K562 (cell line): ENCODE data around the gene IQCK. TPM values are rescaled to one million over a fixed set of nuclear protein-coding genes. Genes with fewer than 3 reads are reported as not detected.

Experiments used
- ATAC-seq: fragments of 200-7000 bp; cut with Tn5 transposase; 3 replicates; pipeline ENCODE4 v1.9.1; 2020; ENCODE audit warnings: moderate library complexity
- BruUV-seq: library from RNA; stranded (reverse); fragments of 400-500 nt; replicated peaks from 2 replicates; lab custom pipeline; 2021; lab: Mats Ljungman, UMichigan
- CTCF ChIA-PET: fragments of 300-600 bp; formaldehyde crosslinking; extraction: SDS; loops from one replicate; lab custom pipeline; 2021; ENCODE audit warnings: low intra/inter-chr PET ratio; lab: Yijun Ruan, JAX
- POLR2A ChIA-PET: fragments of 300-600, 350-650 bp; sonication (Branson Sonifier 250); formaldehyde crosslinking; extraction: SDS; loops from one replicate; lab custom pipeline; 2021; ENCODE audit warnings: antibody characterized with exemption, inconsistent platforms; lab: Yijun Ruan, JAX
- DNase-seq, 4 experiments: peaks; one replicate each; pipeline versions ENCODE4 v3.0.0 to v3.0.0-alpha.2; 2011 to 2018; ENCODE audit warnings: low spot score in 3 of 4, mixed read lengths in 3 of 4; ENCODE audit errors: extremely low read depth in 1 of 4
- FAIRE-seq: peaks from 2 replicates; lab custom pipeline; 2011; peaks lifted over from hg19 to GRCh38; lab: Jason Lieb, UNC
- H2AFZ ChIP-seq: 2 replicates; pipeline ENCODE4 v1.6.0; 2011; ENCODE audit warnings: low read depth, low read length, control low read depth, inconsistent platforms
- H3K27ac ChIP-seq: fragments of 200-600 bp; 3 replicates; pipeline ENCODE4 v1.8.0; 2011; ENCODE audit warnings: low read depth, mild to moderate bottlenecking, control low read depth, inconsistent platforms, low read length, moderate library complexity, mixed read lengths; ENCODE audit errors: extremely low read depth
- H3K27me3 ChIP-seq, 2 experiments: fragments of 300-600 bp in 1 of 2; 2 replicates in 1 of 2; 3 replicates in 1 of 2; pipeline versions ENCODE4 v1.6.0 to v1.8.0; 2011; ENCODE audit warnings: inconsistent platforms in 2 of 2, low read length in 2 of 2, mild to moderate bottlenecking in 1 of 2, mixed read lengths in 1 of 2, moderate library complexity in 1 of 2; ENCODE audit not compliant: control insufficient read depth in 2 of 2, insufficient read depth in 2 of 2
- H3K36me3 ChIP-seq: fragments of 300-600 bp; 3 replicates; pipeline ENCODE4 v1.8.0; 2011; ENCODE audit warnings: mild to moderate bottlenecking, low read length, inconsistent platforms; ENCODE audit not compliant: control insufficient read depth, insufficient read depth
- H3K4me1 ChIP-seq, 2 experiments: fragments of 200-600 bp in 1 of 2; replicated peaks in 1 of 2; 2 replicates in 1 of 2; 3 replicates in 1 of 2; pipeline versions ENCODE4 v1.5.1 to v1.8.0; 2011; ENCODE audit warnings: inconsistent platforms in 2 of 2, low read length in 2 of 2, mild to moderate bottlenecking in 1 of 2, mixed read lengths in 1 of 2, moderate library complexity in 1 of 2; ENCODE audit not compliant: control insufficient read depth in 2 of 2, insufficient read depth in 2 of 2
- H3K4me2 ChIP-seq: 2 replicates; pipeline ENCODE4 v1.6.1; 2011; ENCODE audit warnings: low read length, control low read depth, inconsistent platforms, mixed read lengths; ENCODE audit not compliant: insufficient read depth
- H3K4me3 ChIP-seq: fragments of 200-600 bp; sonication (generic), shearing (Covaris generic); 2 replicates; pipeline ENCODE4 v1.5.1; 2016; ENCODE audit warnings: control low read depth, inconsistent platforms
- H3K79me2 ChIP-seq: fragments of 200-600 bp; 3 replicates; pipeline ENCODE4 v1.8.0; 2011; ENCODE audit warnings: low read length, inconsistent platforms; ENCODE audit not compliant: control insufficient read depth, insufficient read depth
- H3K9ac ChIP-seq, 2 experiments: 2 replicates each; pipeline versions ENCODE4 v1.6.0 to v1.6.1; 2011; ENCODE audit warnings: low read depth in 2 of 2, low read length in 2 of 2, control low read depth in 1 of 2, inconsistent platforms in 1 of 2, mild to moderate bottlenecking in 1 of 2, mixed read lengths in 1 of 2; ENCODE audit not compliant: insufficient read depth in 1 of 2
- H3K9me1 ChIP-seq: one replicate; pipeline ENCODE4 v1.6.0; 2011; ENCODE audit warnings: inconsistent platforms, mild to moderate bottlenecking, low read length, moderate library complexity; ENCODE audit not compliant: control insufficient read depth, insufficient read depth
- H3K9me3 ChIP-seq: replicated peaks from 2 replicates; pipeline ENCODE4 v1.5.1; 2011; ENCODE audit warnings: low read depth, low read length, inconsistent platforms; ENCODE audit not compliant: control insufficient read depth, insufficient read depth
- H4K20me1 ChIP-seq: replicated peaks from 2 replicates; pipeline ENCODE4 v1.6.1; 2011; ENCODE audit warnings: low read length, inconsistent platforms, mixed read lengths; ENCODE audit not compliant: control insufficient read depth, insufficient read depth
- RFX1 ChIP-seq: fragments of 450-650 bp; IDR thresholded peaks from 2 replicates; pipeline ENCODE4 v1.6.1; 2016; ENCODE audit warnings: mild to moderate bottlenecking, moderate library complexity
- SPI1 ChIP-seq: IDR thresholded peaks from 2 replicates; pipeline ENCODE4 v1.6.1; 2011; ENCODE audit warnings: low read depth, low read length, control low read depth, borderline replicate concordance
- ZNF146 ChIP-seq: IDR thresholded peaks from one replicate; pipeline ENCODE4 v1.6.1; 2018; ENCODE audit warnings: missing compliant biosample characterization; ENCODE audit not compliant: unreplicated experiment
- ZNF354B ChIP-seq: fragments of 250-450 bp; sonication (Bioruptor Pico); IDR thresholded peaks from 2 replicates; pipeline ENCODE4 v1.4.0; 2020
- ZSCAN32 ChIP-seq: fragments of 450-650 bp; formaldehyde crosslinking; IDR thresholded peaks from 2 replicates; pipeline ENCODE4 v1.4.0; 2020; ENCODE audit warnings: mild to moderate bottlenecking, moderate library complexity
- WGBS: fragments of 100-300 bp; shearing (Covaris generic); methylation state at CpG from one replicate; pipeline ENCODE4 v1.1.6; 2016; ENCODE audit warnings: low coverage, mixed read lengths; ENCODE audit not compliant: insufficient coverage; ENCODE audit errors: missing lambda C conversion rate; 5-methylcytosine and 5-hydroxymethylcytosine counted together
- in situ Hi-C: fragments of 300-500 bp; cut with MboI; formaldehyde crosslinking; loops from 4 replicates; pipeline ENCODE4 v1.15.0; 2018; ENCODE audit warnings: inconsistent platforms, mixed read lengths
- intact Hi-C: fragments of 100-400 bp; cut with micrococcal nuclease; formaldehyde crosslinking; loops from 2 replicates; pipeline ENCODE4 v1.14.2; 2022
- polyA plus RNA-seq, 8 experiments: library from polyadenylated mRNA; depleted of rRNA in 4 of 8; stranded (reverse) in 5 of 8; unstranded in 3 of 8; fragments of >200 nt; fragmentation: Nextera tagmentation in 2 of 8; fragmentation: Illumina TruSeq in 1 of 8; extraction: Ambion mirVana in 2 of 8; extraction: Trizol in 1 of 8; gene quantifications; 2 replicates each; pipeline versions ENCODE4 v1.2.1 to v1.2.3, GENCODE V29; 2011 to 2014; ENCODE audit warnings: inconsistent platforms in 1 of 8, missing spikeins in 1 of 8
- total RNA-seq, 7 experiments: library from RNA; depleted of rRNA in 6 of 7; stranded (reverse); fragments of >200 nt in 6 of 7; fragmentation: Illumina TruSeq in 2 of 7; extraction: Trizol in 2 of 7; gene quantifications; 2 replicates each; pipeline versions ENCODE4 v1.2.1 to v1.2.3, GENCODE V29; 2011 to 2021; ENCODE audit warnings: low replicate concordance in 1 of 7

IQCK gene
- total and polyA plus RNA-seq, 9 of the 15 experiments (the other 6 are each of a cell fraction or from before 2014, with no cell fraction given), result 5.2 to 12.2 (median 7.3) TPM

DNA sequence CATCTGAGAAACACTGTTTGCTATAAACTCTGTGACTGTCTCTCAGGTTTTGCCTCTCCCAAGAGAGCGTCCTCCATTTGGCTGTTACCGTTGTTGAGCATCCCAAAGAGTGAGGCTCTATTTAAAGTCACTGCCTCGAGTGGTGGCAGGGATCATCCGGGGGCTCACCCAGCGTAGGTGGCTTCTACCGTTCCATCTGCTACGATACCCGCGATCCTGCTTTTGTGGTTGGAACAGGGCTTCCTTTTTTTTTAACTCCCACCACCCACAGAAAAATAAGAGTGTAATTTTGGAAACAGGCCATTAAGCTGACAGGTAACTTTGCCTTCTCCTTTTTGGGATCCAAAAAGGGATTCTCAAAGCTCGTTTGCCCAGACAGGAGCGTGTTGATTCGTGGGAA is 36.4 kb upstream of the IQCK start:
- Histone ChIP-seq H3K27me3 (no peaks in the 10 kb centered on the region; a peak in 1 of 5 replicates), H3K9ac (no peak overlapping the region), H3K36me3 (peaks cover 4% of the 10 kb centered on the region; the same call in 2 of the 3 replicates), H3K27ac (no peak overlapping the region), H3K4me3 (no peak overlapping the region), H3K9me1 (no peaks in the 10 kb centered on the region), H4K20me1 (0 out of 2 replicates have a peak, but pooled peaks cover 3% of the 10 kb centered on the region), H3K9me3 (no peaks in the 10 kb centered on the region), H3K79me2 (no peaks in the 10 kb centered on the region), H3K4me1 (no peaks in the 10 kb centered on the region), H3K4me2 (no peak overlapping the region), H2AFZ (no peak overlapping the region)
- CTCF ChIA-PET, result no interaction called here
- no peak for TF ChIP-seq RFX1
- TF ChIP-seq SPI1, result no peak
- no peak for TF ChIP-seq ZNF354B (CRISPR knock-in tag)
- intact Hi-C loops (no loop called here), in situ Hi-C loops (no loop called here)
- FAIRE-seq, result no peak
- no peak for ATAC-seq
- WGBS, result 63% methylated on average over 12 of the region's 12 CpGs
- no peak for DNase-seq
- no TSS peak for BruUV-seq
- POLR2A ChIA-PET, result interaction anchor here (0.6 to 0.8 kb wide), 2 partner anchors 11 to 162 kb away, joined by 3 read pairs; no protein-coding TSS in a partner anchor

DNA sequence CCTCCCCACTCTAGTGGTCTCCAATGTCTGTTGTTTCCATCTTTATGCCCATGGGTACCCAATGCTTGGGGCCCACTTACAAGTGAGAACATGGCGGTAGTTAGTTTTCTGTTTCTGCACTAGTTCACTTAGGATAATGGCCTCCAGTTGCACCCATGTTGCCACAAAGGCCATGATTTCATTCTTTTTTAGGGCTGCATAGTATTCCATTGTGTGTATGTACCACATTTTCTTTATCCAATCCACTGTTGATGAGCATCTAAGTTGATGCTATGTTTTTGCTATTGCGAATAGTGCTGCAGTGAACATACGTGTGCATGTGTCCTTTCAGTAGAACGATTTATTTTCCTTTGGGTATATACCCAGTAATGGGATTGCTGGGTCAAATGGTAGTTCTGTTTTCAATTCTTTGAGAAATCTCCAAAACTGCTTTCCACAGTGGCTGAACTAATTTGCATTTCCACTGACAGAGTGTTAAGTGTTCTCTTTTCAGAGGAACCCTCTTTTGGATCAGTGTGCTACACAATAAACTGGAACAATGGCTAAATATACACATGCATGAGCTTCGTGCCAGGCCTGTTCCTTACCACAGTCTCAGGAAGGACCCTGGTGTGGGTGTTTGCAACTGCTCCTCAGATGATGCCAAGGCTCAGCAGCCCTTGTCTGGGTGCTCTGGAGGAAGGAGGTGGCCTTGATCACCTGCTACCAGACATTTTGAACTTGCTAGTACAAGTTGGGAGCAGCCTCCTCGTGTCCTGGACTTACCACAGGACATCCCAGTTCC is 34.4 kb upstream of the IQCK start:
- intact Hi-C loops, result no loop called here
- no peaks in the 10 kb centered on the region for H3K4me1 ChIP-seq
- H3K27me3 ChIP-seq, result no peaks in the 10 kb centered on the region; a peak in 1 of 5 replicates
- no peak overlapping the region for H2AFZ ChIP-seq
- in situ Hi-C loops, result no loop called here
- H3K79me2 ChIP-seq, result no peaks in the 10 kb centered on the region
- BruUV-seq, result no TSS peak
- H3K9ac ChIP-seq, result no peak overlapping the region
- H4K20me1 ChIP-seq, result 0 out of 2 replicates have a peak, but pooled peaks cover 3% of the 10 kb centered on the region
- H3K4me2 ChIP-seq, result no peak overlapping the region
- H3K36me3 ChIP-seq, result peaks cover 4% of the 10 kb centered on the region; the same call in 2 of the 3 replicates
- DNase-seq (no peak), ATAC-seq (no peak), FAIRE-seq (no peak)
- H3K9me1 ChIP-seq, result no peaks in the 10 kb centered on the region
- peak; percentile 85 for TF ChIP-seq ZNF146 (CRISPR knock-in tag)
- TF ChIP-seq ZSCAN32 (CRISPR knock-in tag), result no peak
- H3K4me3 ChIP-seq, result no peak overlapping the region
- no peaks in the 10 kb centered on the region for H3K9me3 ChIP-seq
- ChIA-PET CTCF (no interaction called here), POLR2A (no interaction called here)
- 52% methylated on average over 6 of the region's 6 CpGs for WGBS
- no peak overlapping the region for H3K27ac ChIP-seq
